Myocyte (in vitro differentiated cells): ENCODE measurements around the gene EPB41L5. TPM values are rescaled to one million over a fixed set of nuclear protein-coding genes. Genes with fewer than 3 reads are reported as not detected.
A peak's percentile ranks its signal among the peaks of the same experiment; 100 is the strongest.
"Not testable (repeated sequence)": the region's sequence is repeated elsewhere in the genome, so short reads cannot be mapped to it uniquely, and the experiment has no call there.

ENCODE experiments used
- DNase-seq: peaks from one replicate; pipeline ENCODE4 v3.0.0-alpha.2; 2012; ENCODE audit warnings: low read depth
- total RNA-seq: library from RNA; depleted of rRNA; stranded (reverse); fragments of >200 nt; gene quantifications from 2 replicates; pipeline ENCODE4 v1.2.3, GENCODE V29; 2014

The EPB41L5 gene
- total RNA-seq, 1 donor from 2014 or later: 8.2 TPM

DNA sequence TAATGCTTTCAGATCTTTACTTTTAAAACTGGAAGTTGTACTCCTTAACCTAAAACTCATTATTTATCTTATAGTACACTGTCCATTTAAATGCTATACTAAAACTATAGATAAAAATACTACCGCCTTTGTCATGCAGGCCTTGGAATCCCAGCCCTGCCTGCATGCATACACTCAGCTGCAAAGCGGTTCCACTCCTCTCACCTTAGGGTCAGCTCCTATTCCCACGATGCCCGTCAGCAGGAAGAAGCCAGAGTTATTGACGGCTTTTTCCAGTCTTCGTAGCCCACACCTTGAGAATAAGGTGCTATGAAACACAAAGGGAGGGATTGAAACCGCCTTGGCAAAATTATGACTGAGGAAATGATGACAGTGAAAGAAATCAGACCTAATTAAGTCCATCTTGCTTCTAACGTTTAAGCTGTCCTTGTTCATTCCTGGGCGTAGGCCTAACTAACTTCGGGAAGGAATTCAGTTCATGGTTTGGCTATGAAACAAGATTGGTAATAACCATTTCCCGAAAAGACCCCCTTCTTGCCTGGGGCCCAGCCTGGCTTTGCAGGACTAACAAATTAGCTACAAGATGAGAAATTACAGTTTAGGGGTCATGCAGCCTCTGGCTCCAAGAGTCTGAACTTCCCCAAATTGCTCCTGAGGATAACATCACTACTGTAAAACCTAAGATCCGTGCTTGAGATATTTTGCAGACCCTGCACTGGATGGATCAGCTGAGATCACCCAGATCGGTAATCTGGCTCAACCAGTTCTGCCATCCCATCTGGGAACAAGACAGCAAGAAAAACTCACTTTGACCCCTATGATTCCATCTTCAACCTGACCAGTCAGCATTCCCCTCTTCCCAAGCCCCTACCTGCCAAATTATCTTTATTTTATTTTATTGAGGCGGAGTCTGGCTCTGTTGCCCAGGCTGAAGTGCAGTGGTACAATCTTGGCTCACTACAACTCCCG, 17.1 kb downstream of the EPB41L5 start:
- DNase-seq: no peak

DNA sequence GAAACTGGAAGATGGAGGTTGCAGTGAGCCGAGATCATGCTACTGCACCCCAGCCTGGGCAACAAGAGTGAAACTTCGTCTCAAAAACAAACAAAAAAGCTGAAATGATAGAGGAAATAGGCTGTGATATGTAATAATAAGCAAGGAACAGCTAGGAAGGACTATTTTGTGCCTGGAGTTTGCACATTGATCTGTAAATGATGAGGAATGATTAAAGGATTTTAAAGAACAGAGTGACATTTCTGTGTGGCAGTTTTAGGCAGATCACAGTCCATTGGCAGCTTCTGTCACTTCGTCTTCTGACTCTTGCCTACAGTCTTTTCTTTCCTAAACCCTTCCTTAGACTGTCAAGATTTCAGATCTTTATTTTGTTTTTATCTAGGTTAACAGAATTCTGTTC, 19.4 kb downstream of the EPB41L5 start:
- DNase-seq: no peak

DNA sequence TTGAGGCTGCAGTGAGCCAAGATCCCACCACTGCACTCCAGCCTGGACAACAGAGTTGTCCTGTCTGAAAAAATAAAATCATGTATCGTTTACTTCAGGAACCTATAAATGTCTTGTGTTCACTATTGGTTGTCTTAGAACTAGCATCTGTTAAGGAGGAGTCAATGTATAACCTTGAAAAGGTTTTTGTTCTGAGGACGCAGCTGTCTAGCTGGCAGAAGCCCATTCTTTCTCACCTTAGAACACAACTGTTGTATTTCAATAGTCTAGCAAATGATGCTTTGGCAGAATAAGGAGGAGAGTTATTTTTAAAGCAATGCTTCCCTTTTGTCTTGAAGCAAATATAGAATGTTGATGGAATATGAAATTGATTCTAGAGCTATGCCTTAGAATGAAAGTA, 21.1 kb downstream of the EPB41L5 start:
- peak; percentile 15 for DNase-seq

DNA sequence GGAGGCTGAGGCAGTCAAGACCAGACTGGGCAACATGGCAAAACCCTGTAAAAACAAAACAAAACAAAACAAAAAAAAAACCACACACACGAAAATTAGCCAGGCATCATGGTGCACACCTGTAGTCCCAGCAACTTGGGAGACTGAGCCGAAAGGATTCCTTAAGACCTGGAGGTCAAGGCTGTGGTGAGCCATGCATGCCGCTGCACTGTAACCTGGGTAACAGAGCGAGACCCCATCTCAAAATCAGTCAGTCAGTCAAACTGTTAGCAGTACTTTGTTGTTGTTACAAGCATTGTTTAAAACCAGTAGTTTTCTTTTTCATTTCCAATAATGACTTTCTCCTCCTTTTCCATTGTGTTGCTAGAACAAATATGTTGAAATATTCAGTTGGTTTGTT, 21.7 kb downstream of the EPB41L5 start:
- DNase-seq: no peak

DNA sequence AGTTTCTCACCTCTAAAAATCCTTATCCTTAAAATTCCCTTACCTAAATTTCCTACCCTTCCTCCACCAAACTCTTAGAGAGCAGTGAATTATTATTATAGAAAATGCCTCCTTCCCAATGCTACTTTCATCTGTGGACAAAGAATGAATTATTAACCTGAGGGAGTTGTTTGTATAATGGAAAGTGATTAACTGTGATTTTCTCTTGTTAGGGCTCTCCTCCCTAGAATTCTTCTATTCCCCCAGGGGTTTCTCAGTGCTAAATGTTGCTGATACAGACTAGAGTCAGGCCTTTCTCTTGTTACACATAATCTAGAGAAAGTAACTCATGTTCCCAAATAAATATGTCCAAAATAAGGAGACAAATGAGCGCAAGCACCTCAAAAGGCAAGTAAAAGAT, 23.3 kb downstream of the EPB41L5 start:
- no peak for DNase-seq

DNA sequence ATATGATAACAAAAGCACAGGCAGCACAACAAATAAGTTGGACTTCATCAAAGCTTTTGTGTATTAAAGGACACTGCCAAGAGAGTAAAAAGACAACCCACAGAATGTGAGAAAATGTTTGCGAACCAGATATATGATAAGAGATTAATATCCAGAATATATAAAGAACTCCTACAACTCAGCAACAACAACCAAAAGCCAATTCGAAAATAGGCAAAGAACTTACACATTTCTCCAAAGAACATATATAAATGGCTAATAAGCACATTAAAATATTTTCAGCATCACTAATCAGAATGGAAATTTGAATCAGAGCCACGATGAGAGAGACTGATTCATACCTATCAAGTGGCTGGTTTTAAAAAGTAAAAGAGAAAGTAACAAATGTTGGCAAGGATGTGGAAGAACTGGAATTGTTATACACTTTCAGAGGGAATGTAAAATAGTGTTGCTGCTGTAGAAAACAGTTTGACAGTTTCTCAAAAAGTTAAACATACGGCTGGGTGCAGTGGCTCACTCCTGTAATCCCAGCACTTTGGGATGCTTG, 25.2 kb downstream of the EPB41L5 start:
- no peak for DNase-seq

DNA sequence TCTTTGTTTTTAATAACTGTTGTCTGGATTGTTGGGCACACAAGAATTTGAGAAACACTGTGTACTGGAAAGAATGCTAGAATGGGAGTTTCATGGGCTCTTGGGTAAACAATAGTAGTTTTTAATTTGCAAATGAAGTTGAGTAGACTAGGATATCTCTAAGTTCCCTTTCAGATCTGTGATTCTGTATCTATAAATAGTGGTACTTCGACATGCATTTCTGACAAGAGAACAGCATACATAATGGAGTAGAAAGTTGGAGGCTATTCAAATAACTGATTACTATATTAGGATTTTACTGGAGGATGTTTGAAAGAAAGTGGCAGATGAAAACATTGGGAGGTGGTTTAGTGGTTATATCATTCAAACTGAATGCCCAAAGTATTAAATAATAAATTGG, 29.5 kb downstream of the EPB41L5 start:
- DNase-seq: peak; percentile 13

DNA sequence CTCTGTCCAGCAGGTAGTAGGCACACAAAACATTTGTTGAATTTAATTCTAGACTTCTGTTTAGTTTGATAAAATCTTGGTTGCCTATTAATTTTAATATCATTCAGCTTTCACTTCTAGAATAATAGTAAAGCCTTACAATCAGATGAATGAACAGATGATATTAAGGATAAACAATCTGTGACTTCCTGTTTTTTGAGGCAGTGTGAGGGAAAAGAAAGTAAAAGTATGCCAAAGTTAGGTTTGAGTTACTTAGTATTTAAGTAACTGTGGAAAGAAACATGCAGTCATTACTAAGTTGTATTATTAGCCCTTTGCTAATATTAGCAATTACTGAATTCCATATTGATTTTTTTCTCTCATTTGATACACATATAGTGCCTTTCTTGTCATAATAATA, 31.5 kb downstream of the EPB41L5 start:
- no peak for DNase-seq

DNA sequence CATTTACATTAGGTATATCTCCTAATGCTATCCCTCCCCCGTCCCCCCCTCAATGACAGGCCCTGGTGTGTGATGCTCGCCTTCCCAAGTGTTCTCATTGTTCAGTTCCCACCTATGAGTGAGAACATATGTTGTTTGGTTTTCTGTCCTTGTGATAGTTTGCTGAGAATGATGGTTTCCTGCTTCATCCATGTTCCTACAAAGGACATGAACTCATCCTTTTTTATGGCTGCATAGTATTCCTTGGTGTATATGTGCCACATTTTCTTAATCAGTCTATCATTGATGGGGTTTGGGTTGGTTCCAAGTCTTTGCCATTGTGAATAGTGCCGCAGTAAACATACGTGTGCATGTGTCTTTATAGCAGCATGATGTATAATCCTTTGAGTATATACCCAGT, 32.9 kb downstream of the EPB41L5 start:
- not testable (repeated sequence) for DNase-seq

DNA sequence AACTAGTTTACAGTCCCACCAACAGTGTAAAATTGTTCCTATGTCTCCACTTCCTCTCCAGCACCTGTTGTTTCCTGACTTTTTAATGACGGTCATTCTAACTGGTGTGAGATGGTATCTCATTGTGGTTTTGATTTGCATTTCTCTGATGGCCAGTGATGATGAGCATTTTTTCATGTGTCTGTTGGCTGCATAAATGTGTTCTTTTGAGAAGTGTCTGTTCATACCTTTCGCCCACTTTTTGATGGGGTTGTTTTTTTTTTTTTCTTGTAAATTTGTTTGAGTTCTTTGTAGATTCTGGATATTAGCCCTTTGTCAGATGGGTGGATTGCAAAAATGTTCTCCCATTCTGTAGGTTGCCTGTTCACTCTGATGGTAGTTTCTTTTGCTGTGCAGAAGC, 33.4 kb downstream of the EPB41L5 start:
- DNase-seq: not testable (repeated sequence)

DNA sequence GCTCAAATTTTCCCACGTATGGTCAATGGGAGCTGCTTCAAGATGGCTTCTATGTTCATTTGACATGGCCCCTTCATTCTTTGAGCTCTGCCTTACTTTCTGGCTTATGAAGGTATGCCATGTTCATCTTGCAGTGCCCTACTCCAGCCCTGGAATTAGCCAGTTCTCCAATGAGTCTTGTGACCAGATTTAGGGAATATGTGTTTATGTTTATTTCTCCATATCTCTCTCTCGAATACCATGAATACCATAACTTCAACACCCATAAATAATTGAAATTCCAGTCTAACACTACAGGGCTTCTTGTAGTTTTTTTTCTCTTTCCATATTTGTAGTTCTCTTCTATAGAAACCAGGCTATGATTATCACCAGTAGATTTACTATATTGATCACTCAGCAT, 39.7 kb downstream of the EPB41L5 start:
- no peak for DNase-seq

DNA sequence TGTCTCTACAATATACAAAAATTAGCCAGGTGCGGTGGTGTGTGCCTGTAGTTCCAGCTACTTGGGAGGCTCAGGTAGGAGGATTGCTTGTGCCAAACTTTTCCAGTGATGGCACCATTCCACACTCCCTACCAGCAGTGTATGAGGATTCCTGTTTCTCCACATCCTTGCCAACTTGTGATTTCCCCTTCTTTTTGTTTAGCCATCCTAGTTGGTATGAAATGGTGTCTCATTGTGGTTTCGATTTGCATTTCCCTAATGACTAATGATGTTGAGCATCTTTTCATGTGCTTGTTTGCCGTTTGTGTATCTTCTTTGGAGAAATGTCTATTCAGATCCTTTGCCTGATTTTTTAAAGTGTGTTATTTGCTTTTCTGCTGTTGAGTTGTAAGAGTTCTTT, 41.0 kb downstream of the EPB41L5 start:
- DNase-seq: peak; percentile 4

DNA sequence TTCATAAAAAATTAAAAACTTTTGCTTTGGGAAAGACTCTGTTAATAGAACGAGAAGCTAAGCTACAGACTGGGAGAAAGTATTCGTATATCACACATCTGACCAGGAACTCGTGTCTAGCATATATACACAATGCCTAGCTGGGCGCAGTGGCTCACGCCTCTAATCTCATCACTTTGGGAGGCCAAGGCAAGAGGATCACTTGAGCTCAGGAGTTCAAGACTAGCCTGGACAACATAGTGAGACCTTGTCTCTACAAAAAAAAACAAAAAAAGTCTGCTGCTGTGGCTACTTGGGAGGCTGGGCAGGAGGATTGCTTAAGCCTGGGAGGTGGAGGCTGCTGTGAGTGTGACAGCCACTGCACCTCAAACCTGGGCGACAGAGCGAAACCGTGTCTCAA, 46.6 kb downstream of the EPB41L5 start:
- DNase-seq: no peak

DNA sequence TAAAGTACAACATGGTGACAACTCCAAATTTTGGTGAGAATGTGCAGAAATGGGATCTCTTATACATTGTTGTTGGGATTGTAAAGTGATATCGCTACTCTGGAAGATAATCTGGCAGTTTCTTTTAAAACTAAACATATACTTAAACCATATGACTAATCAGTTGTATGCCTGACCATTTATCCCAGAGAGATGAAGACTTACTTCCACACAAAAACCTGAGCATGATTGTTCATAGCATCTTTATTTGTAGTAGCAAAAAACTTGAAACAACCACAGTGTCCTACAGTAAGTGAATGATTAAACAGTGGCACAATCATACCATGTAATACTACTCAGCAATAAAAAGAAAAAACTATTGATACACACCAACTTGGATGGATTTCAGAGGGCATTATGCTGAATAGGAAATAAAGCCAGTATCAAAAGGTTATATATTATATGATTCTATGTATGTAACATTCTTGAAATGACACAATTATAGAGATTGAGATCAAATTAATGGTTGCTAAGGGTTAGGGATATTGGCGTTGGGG, 47.3 kb downstream of the EPB41L5 start:
- no peak for DNase-seq

DNA sequence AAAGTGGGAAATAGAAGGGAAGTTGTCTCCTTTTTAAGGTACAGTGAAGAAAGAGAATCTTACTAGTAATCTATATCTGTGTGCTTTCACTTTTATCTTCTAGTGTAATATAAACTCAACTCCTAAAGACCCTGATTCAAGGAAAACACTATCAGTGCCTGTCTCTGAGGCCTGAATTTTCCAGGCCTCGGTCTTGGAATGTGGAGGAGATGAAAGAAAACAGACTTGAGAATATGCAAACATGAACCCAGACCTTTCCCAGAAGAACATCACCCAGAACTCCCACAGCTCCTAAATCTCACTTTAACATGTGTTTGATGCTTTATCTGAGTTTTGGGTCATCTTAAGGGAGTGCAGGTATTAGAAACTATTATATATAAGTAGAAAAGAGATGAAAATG, 51.8 kb downstream of the EPB41L5 start:
- no peak for DNase-seq

DNA sequence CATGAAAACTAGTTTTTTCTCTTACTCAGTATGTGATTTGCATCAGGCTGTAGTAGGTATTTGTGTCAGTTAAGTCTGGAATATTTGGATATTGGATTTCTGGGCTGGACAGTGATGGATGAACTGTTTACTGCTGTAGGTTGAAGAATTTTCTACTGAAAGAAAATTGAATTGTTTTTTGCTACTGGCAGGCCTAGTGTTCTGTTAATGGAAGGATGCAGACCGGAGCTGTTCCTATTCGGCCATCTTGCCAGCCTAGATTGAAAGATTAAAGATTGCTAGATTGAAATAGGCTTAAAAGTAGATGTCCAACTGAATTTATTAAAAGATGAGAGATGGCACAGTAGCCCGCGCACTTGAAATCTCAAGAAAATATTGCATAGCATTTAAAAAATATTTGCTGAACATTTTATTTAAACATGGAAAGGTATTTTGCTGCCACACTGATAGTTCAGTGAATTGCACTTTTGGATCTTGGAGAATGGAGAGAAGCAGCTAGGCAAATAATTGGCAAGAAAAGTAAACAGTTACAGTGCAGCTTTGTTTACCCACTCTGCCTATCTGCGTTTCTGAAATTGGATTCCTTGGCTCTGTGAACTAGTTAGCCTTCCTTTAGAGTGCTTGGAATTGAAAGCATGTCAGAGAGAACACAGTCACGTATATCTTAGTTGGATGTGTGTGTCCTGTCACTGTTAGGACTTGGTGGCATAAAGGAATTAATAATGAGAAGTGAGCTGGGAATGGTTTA, 54.1 kb downstream of the EPB41L5 start:
- peak; percentile 15 for DNase-seq

DNA sequence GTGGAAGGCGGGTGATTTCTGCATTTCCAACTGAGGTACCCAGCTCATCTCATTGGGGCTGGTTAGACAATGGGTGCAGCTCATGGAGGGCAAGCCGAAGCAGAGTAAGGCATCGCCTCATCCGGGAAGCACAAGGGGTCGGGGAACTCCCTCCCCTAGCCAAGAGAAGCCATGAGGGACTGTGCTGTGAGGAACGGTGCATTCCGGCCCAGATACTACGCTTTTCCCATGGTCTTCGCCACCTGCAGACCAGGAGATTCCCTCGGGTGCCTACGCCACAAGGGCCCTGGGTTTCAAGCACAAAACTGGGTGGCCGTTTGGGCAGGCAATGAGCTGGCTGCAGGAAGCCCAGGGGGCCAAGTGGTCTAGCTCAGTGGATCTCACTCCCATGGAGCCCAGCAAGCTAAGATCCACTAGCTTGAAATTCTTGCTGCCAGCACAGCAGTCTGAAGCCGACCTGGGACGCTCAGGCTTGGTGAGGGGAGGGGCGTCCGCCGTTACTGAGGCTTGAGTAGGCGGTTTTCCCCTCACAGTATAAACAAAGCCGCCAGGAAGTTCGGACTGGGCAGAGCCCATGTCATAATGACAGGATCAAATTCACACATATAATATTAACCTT, 55.3 kb downstream of the EPB41L5 start:
- not testable (repeated sequence) for DNase-seq

DNA sequence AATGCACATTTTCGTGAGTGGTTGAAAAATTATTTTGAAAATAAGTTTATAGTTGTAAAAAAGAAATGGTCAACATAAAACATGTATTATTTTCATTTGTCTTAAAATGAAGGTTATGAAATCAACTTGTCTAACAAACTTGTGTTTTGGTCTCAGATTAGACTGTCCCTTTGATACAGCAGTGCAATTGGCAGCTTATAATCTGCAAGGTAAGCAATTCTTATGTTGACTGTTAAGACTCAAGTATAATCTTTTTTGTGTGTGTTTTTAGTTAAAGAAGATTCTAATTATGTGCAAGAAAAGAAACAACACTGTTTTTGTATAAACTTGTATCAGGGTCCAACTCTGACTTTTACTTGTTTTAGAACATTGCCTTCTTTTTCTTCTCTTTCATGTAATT, 62.7 kb downstream of the EPB41L5 start:
- no peak for DNase-seq

DNA sequence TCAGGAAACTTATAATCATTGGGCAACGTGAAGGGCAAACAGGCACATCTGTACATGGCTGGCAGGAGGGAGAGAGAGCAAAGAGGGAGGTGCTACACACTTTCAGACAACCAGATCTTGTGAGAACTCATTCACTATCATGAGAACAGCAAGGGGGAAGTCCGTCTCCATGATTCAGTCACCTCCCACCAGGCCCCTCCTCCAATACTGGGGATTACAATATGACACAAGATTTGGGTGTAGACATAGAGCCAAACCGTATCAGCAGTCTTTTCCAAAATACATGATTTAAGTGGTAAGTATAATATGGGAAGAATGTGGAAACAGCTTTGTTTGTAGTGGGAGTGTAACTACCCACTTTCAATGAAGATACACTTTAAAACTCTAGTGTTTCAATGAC, 65.0 kb downstream of the EPB41L5 start:
- no peak for DNase-seq

DNA sequence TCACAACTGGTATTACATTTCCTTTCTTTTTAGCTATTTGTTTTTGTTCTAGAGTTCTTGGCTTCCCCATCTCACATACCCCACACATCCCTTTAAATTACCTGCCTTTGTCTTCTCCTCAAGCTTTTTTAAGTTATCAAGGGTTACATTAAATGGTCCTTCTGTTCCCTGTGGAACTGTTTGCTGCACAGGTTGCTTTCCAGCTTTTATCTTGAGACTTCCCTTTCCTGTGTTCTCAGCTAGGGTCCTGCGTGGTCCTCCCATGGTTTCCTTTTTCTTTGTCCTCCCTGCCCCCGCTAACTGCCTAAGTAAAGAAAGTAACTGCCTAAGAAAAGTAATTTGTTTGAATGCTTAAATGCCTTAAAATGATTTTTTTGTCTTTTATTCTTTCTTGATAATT, 66.8 kb downstream of the EPB41L5 start:
- DNase-seq: no peak

DNA sequence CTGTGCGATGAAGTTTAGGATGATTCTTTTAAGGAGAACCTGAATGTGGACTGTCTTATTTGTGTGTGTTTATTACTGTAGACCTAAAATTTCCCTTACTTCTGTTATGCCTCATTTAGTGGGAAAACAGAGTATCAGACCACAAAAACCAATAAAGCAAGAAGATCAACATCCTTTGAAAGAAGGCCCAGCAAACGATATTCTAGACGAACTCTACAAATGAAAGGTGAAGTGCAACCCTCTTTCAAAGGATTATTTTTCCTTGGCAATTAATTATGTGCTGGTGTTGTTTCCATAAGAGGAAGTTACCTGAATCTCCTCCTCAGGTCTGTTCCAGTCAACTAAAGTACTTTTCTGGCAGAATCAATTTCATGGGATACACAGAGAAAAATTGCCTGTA, 78.6 kb downstream of the EPB41L5 start:
- no peak for DNase-seq
